Activated CD8-positive, alpha-beta T cell treated with anti-CD3 and anti-CD28 coated beads for 36 hours (primary cell): ENCODE results near the gene NAALAD2. TPM values are rescaled to one million over a fixed set of nuclear protein-coding genes. Genes with fewer than 3 reads are reported as not detected.

Experiments used
- ATAC-seq: fragments of 200-7000 bp; cut with Tn5 transposase; one replicate; pipeline ENCODE4 v1.10.0; 2021; ENCODE audit warnings: mild to moderate bottlenecking, moderate library complexity
- CTCF ChIA-PET: fragments of 350-600 bp; sonication (Branson Sonifier 250); formaldehyde crosslinking; loops from one replicate; lab custom pipeline; 2021; ENCODE audit warnings: antibody characterized with exemption; lab: Charles Lee
- POLR2A ChIA-PET: fragments of 350-600 bp; sonication (Branson Sonifier 250); formaldehyde crosslinking; loops from one replicate; lab custom pipeline; 2021; ENCODE audit warnings: antibody characterized with exemption; lab: Charles Lee
- DNase-seq: peaks from one replicate; pipeline ENCODE4 v3.0.0-alpha.2; 2020
- H3K27ac Mint-ChIP-seq: one replicate; pipeline ENCODE4 v1.8.0; 2021; ENCODE audit warnings: mild to moderate bottlenecking, mixed read lengths
- H3K27me3 Mint-ChIP-seq: one replicate; pipeline ENCODE4 v1.8.0; 2021; ENCODE audit warnings: mixed read lengths
- H3K36me3 Mint-ChIP-seq: one replicate; pipeline ENCODE4 v1.8.0; 2021; ENCODE audit warnings: low read depth, mixed read lengths
- H3K4me1 Mint-ChIP-seq: one replicate; pipeline ENCODE4 v1.8.0; 2021; ENCODE audit warnings: low read depth, mixed read lengths
- H3K4me3 Mint-ChIP-seq: one replicate; pipeline ENCODE4 v1.8.0; 2021; ENCODE audit warnings: mild to moderate bottlenecking, moderate library complexity, mixed read lengths
- H3K9me3 Mint-ChIP-seq: one replicate; pipeline ENCODE4 v1.8.0; 2021; ENCODE audit warnings: mixed read lengths
- intact Hi-C: fragments of 100-400 bp; cut with micrococcal nuclease; formaldehyde crosslinking; loops from one replicate; pipeline ENCODE4 v1.10.0; 2022
- total RNA-seq, 2 experiments: library from RNA; stranded (reverse); gene quantifications; one replicate each; pipeline ENCODE4 v1.2.3, GENCODE V29; 2021
- TF ChIP-seq, protein P1 (sequence below): fragments of 200-600 bp; IDR thresholded peaks from one replicate; pipeline ENCODE4 v1.8.0; 2022; ENCODE audit warnings: antibody characterized with exemption, mild to moderate bottlenecking

Gene NAALAD2
- total RNA-seq, 2 experiments from 2014 or later = not detected

DNA sequence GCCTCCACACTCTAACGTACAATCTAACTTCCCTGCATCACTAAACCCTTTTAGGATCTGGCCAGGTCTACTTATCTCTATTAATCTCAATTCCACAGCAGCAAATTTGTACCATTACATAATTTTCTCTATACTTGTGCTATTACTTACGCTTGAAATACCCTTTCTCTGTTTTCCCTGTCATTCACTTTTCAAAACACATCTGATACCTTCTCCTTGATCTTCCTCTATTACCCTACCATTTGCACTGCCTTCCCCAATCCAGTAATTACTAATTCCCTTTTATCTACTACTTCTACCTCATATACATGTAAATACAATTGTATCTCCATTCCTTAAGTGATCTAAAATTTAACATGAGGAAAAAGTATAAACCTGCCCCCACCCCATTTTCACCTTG, 74.4 kb downstream of the NAALAD2 start:
- H3K27me3 Mint-ChIP-seq = no peaks in the 10 kb centered on the region
- ATAC-seq (no peak), DNase-seq (no peak)
- ChIA-PET CTCF (interaction anchor here (1.6 kb wide), 1 partner anchor 26 kb away, joined by 4 read pairs; no protein-coding TSS in a partner anchor), POLR2A (no interaction called here)
- H3K4me3 Mint-ChIP-seq = no peak overlapping the region
- H3K27ac Mint-ChIP-seq = peak overlapping the region; percentile 19
- no peaks in the 10 kb centered on the region for H3K9me3 Mint-ChIP-seq
- peaks cover 52% of the 10 kb centered on the region for H3K36me3 Mint-ChIP-seq
- intact Hi-C loops = no loop called here
- TF ChIP-seq, protein P1, sequence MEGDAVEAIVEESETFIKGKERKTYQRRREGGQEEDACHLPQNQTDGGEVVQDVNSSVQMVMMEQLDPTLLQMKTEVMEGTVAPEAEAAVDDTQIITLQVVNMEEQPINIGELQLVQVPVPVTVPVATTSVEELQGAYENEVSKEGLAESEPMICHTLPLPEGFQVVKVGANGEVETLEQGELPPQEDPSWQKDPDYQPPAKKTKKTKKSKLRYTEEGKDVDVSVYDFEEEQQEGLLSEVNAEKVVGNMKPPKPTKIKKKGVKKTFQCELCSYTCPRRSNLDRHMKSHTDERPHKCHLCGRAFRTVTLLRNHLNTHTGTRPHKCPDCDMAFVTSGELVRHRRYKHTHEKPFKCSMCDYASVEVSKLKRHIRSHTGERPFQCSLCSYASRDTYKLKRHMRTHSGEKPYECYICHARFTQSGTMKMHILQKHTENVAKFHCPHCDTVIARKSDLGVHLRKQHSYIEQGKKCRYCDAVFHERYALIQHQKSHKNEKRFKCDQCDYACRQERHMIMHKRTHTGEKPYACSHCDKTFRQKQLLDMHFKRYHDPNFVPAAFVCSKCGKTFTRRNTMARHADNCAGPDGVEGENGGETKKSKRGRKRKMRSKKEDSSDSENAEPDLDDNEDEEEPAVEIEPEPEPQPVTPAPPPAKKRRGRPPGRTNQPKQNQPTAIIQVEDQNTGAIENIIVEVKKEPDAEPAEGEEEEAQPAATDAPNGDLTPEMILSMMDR = no peak
- H3K4me1 Mint-ChIP-seq = peaks cover 24% of the 10 kb centered on the region

DNA sequence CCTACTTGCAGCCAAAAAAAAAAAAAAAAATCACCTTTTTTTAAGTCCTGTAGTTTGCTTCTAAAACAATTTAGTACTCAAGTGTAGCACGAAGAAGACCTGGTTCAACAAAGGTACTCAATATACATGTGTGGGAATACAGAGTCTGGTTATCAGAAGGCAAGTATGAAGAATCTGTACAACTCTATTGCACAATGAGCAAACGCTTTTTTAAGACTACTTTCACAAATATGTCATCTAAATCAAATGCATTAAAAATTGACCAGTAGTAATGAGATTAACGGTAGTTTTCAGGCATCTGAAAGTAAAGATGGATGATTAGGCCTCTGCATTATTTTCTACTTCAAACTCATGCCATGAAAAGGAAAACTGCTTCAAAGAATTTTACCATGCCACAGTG, 78.9 kb downstream of the NAALAD2 start:
- Mint-ChIP-seq H3K27ac (peak overlapping the region; percentile 39), H3K4me3 (no peak overlapping the region), H3K9me3 (no peaks in the 10 kb centered on the region), H3K36me3 (peaks cover 48% of the 10 kb centered on the region), H3K27me3 (no peaks in the 10 kb centered on the region), H3K4me1 (peaks cover 34% of the 10 kb centered on the region)
- DNase-seq (no peak), ATAC-seq (no peak)
- ChIA-PET POLR2A (no interaction called here), CTCF (interaction anchor here (2.2 kb wide), 1 partner anchor 9 kb away, joined by 18 read pairs; no protein-coding TSS in a partner anchor)
- TF ChIP-seq, protein P1 = no peak
- intact Hi-C loops = no loop called here

DNA sequence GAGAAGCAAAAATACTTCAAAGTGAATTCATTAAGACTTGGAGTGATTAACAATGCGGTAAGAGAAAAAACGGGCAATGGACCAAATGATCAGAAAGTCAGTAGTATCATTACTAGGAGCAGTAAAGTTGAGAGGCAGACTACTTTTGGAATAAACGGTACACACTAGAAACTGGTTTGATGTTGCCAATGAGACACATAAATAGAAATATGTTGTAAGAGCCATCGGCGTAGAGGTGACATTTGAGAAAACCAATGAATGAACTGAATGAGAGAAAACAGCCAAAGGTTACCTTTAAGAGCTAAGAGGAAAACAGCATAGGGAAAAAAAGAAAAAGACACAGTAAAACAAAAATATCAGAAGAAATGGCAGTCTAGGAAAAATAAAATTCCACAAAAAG, 82.1 kb downstream of the NAALAD2 start:
- Mint-ChIP-seq H3K27me3 (no peaks in the 10 kb centered on the region), H3K36me3 (peaks cover 57% of the 10 kb centered on the region), H3K9me3 (no peaks in the 10 kb centered on the region), H3K4me1 (peaks cover 58% of the 10 kb centered on the region), H3K27ac (peak overlapping the region; percentile 78), H3K4me3 (no peak overlapping the region)
- DNase-seq (no peak), ATAC-seq (no peak)
- CTCF ChIA-PET = interaction anchor here (1.6 kb wide), 1 partner anchor 12 kb away, joined by 6 read pairs; no protein-coding TSS in a partner anchor
- TF ChIP-seq, protein P1 = no peak
- intact Hi-C loops = no loop called here
- POLR2A ChIA-PET = no interaction called here

DNA sequence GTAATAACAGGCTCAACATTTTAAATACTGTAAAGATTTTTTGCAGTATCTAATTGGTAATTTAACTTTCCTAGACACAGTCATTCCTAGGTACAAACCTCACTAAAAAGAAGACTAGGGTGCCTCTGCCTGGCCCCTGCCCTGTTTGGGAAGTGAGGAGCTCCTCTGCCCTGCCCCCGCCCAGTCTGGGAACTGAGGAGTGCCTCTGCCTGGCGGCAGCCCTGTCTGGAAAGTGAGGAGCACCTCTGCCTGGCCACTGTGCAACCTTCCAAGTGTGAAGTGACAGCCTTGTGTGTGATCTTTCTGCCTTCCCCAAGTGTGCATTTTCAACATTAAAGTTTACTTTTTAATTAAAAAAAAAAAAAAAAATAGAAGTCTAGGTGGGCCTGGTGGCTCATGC, 84.1 kb downstream of the NAALAD2 start:
- DNase-seq (no peak), ATAC-seq (no peak)
- intact Hi-C loops = no loop called here
- H3K27ac Mint-ChIP-seq = peak overlapping the region; percentile 55
- H3K27me3 Mint-ChIP-seq = no peaks in the 10 kb centered on the region
- TF ChIP-seq, protein P1 = no peak
- H3K4me3 Mint-ChIP-seq = no peak overlapping the region
- H3K36me3 Mint-ChIP-seq = peaks cover 48% of the 10 kb centered on the region
- ChIA-PET CTCF (interaction anchor here (0.6 kb wide), 1 partner anchor 14 kb away, joined by 3 read pairs; no protein-coding TSS in a partner anchor), POLR2A (no interaction called here)
- H3K9me3 Mint-ChIP-seq = no peaks in the 10 kb centered on the region
- peaks cover 55% of the 10 kb centered on the region for H3K4me1 Mint-ChIP-seq

DNA sequence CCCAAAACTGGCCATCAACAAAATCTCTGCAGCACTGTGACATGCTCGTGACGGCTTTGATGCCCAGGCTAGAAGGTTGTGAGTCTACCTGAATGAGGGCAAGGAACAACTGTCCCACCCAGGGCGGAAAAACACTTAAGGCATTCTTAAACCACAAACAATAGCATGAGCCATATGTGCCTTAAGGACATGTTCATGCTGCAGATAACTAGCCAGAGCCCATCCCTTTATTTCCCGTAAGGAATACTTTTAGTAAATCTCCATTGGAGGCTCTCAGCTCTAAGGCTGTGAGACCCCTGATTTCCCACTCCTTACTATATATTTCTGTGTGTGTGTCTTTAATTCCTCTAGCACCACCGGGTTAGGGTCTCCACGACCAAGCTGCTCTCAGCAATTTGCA, 85.0 kb downstream of the NAALAD2 start:
- ATAC-seq = no peak
- TF ChIP-seq, protein P1 = no peak
- ChIA-PET CTCF (interaction anchor here (2.1 kb wide), 1 partner anchor 14 kb away, joined by 14 read pairs; no protein-coding TSS in a partner anchor), POLR2A (no interaction called here)
- Mint-ChIP-seq H3K36me3 (peaks cover 45% of the 10 kb centered on the region), H3K27me3 (no peaks in the 10 kb centered on the region), H3K9me3 (no peaks in the 10 kb centered on the region), H3K27ac (peak overlapping the region; percentile 57), H3K4me3 (peak overlapping the region; percentile 100), H3K4me1 (peaks cover 56% of the 10 kb centered on the region)
- intact Hi-C loops = no loop called here
- DNase-seq = no peak
